ENCODE measurements around the gene MCM7. TPM values are rescaled to one million over a fixed set of nuclear protein-coding genes. Genes with fewer than 3 reads are reported as not detected.

Gene MCM7
- total RNA-seq, 1 experiment from 2014 or later = 387 TPM

- intact Hi-C loops (cut with micrococcal nuclease) = no loop called here
- H3K27me3 ChIP-seq (ENCODE audit: insufficient read depth, low read length) = no peaks in the 10 kb centered on the region
- no peaks in the 10 kb centered on the region for H3K4me1 ChIP-seq (ENCODE audit: control insufficient read depth in 1 of 2, insufficient read depth in 2 of 2, low read length in 2 of 2)
- TF ChIP-seq FOSL1 (IDR thresholded peaks at IDR 0.05; ENCODE audit: low read depth) (no peak), MAX (IDR thresholded peaks at IDR 0.05) (no peak), EGR1 (IDR thresholded peaks at IDR 0.05; ENCODE audit: low read depth) (no peak), TCF7L2 (IDR thresholded peaks at IDR 0.05; ENCODE audit: borderline replicate concordance, extremely low read depth, insufficient read depth, insufficient read length) (no peak), ATF3 (IDR thresholded peaks at IDR 0.05) (no peak), EZH2 (IDR thresholded peaks at IDR 0.05) (no peak), CTCF (IDR thresholded peaks at IDR 0.05 in 2 of 3, conservative IDR thresholded peaks at IDR 0.05 in 1 of 3; ENCODE audit: borderline replicate concordance in 1 of 3, insufficient read depth in 1 of 3, low read depth in 2 of 3, low read length in 2 of 3) (no peak), EZH2phosphoT487 (IDR thresholded peaks at IDR 0.05; ENCODE audit: borderline replicate concordance) (no peak), JUND (IDR thresholded peaks at IDR 0.05) (no peak), SIN3A (IDR thresholded peaks at IDR 0.05; ENCODE audit: low read depth) (no peak), POLR2A (IDR thresholded peaks at IDR 0.05; ENCODE audit: borderline replicate concordance, extremely low read depth, insufficient read depth, insufficient read length) (no peak), CBX3 (IDR thresholded peaks at IDR 0.05; ENCODE audit: low read depth) (no peak), ZBTB33 (IDR thresholded peaks at IDR 0.05; ENCODE audit: extremely low read depth, insufficient replicate concordance, low read length) (no peak), SP1 (IDR thresholded peaks at IDR 0.05; ENCODE audit: low read depth) (no peak), ZFX (IDR thresholded peaks at IDR 0.05) (no peak), REST (IDR thresholded peaks at IDR 0.05; ENCODE audit: low read depth) (no peak), YY1 (IDR thresholded peaks at IDR 0.05; ENCODE audit: extremely low read depth, insufficient replicate concordance, low read depth, low read length) (no peak), ELF1 (IDR thresholded peaks at IDR 0.05; ENCODE audit: borderline replicate concordance, low read depth) (no peak), RAD21 (IDR thresholded peaks at IDR 0.05; ENCODE audit: low read depth) (no peak)
- DNase-seq (ENCODE audit: low read depth, low spot score) (no peak), ATAC-seq (no peak)
- ChIA-PET RAD21 (ENCODE audit: low non-redundant PET in 1 of 2, low total read pairs in 2 of 2, uncharacterized antibody in 2 of 2, unreplicated experiment in 2 of 2) (no interaction called here), POLR2A (no interaction called here), CTCF (interaction anchor here (1.3 kb wide), 1 partner anchor 70 kb away, joined by 4 read pairs; no protein-coding TSS in a partner anchor)
- BruUV-seq (replicated peaks) = TSS peak; percentile 34
- no peak overlapping the region for H3K4me3 ChIP-seq (replicated peaks in 1 of 2; ENCODE audit: low read depth in 1 of 2, low read length in 2 of 2)
- no peak overlapping the region for H2AFZ ChIP-seq (ENCODE audit: low read depth, low read length, poor library complexity, severe bottlenecking)
- H3K27ac ChIP-seq (ENCODE audit: low read depth, low read length) = no peak overlapping the region
- no peak overlapping the region for H3K9ac ChIP-seq (ENCODE audit: low read length)
- H3K36me3 ChIP-seq (ENCODE audit: control insufficient read depth in 1 of 2, insufficient read depth in 2 of 2, low read length in 2 of 2) = peaks cover 5% of the 10 kb centered on the region in 2 experiments; a peak in 3 of 4 replicates
- H3K9me2 ChIP-seq (ENCODE audit: insufficient read depth) = no peaks in the 10 kb centered on the region
- H3K4me2 ChIP-seq (ENCODE audit: low read length) = no peak overlapping the region
- H3K79me2 ChIP-seq (ENCODE audit: insufficient read depth, low read length) = no peaks in the 10 kb centered on the region
- H4K20me1 ChIP-seq (ENCODE audit: insufficient read depth) = no peaks in the 10 kb centered on the region
- H3K9me3 ChIP-seq (ENCODE audit: control insufficient read depth in 1 of 2, insufficient read depth in 1 of 2, low read depth in 1 of 2, low read length in 2 of 2) = no peaks in the 10 kb centered on the region
These were observed 37.0 kb downstream of the MCM7 start for GRCh38 chr7:100064162-100064561.

Measured in HCT116 (cell line).